ENCODE measurements around the gene NOP16.

DNA sequence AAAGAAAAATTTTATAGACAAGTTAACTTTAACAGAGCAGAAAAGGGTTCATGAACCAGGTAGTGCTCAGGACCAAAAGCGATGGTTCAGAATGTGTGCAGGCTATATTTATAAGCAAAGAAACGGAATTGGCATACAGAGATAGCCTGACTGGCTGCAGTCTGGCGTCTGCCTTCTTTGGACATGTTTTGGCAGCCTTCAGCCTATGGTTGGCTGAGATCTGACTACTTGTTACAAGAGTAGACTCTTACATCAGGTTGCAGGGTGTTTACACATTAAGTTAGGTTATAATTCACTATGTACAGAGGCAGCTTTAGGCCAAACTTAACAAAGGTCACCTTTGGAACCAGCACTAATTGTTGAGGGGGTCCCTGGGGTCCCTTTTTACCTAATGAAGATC is 7.0 kb downstream of the NOP16 start:
- TF ChIP-seq, protein P1, sequence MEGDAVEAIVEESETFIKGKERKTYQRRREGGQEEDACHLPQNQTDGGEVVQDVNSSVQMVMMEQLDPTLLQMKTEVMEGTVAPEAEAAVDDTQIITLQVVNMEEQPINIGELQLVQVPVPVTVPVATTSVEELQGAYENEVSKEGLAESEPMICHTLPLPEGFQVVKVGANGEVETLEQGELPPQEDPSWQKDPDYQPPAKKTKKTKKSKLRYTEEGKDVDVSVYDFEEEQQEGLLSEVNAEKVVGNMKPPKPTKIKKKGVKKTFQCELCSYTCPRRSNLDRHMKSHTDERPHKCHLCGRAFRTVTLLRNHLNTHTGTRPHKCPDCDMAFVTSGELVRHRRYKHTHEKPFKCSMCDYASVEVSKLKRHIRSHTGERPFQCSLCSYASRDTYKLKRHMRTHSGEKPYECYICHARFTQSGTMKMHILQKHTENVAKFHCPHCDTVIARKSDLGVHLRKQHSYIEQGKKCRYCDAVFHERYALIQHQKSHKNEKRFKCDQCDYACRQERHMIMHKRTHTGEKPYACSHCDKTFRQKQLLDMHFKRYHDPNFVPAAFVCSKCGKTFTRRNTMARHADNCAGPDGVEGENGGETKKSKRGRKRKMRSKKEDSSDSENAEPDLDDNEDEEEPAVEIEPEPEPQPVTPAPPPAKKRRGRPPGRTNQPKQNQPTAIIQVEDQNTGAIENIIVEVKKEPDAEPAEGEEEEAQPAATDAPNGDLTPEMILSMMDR (conservative IDR thresholded peaks at IDR 0.05): no peak
- no peak for TF ChIP-seq ZFX (IDR thresholded peaks at IDR 0.05)
